Measurements from ENCODE around the gene ACSL6. TPM values are rescaled to one million over a fixed set of nuclear protein-coding genes. Genes with fewer than 3 reads are reported as not detected.
A peak's percentile ranks its signal among the peaks of the same experiment; 100 is the strongest.

Gene ACSL6
- total and polyA plus RNA-seq, 10 donors = 0.76 to 18.4 (median 3.9) TPM

- Histone ChIP-seq H3K4me3 (no peak overlapping the region), H3K9me3 (peaks cover 0 to 17% (median 11%) of the 10 kb centered on the region in 8 donors), H3K4me1 (peaks cover 0 to 13% (median 4%) of the 10 kb centered on the region in 6 donors), H3K27me3 (replicated peaks in 1 of 7) (peaks cover 0 to 5% (median 0%) of the 10 kb centered on the region in 7 donors), H3K36me3 (no peaks in the 10 kb centered on the region), H3K27ac (no peak overlapping the region)
- TF ChIP-seq POLR2AphosphoS5 (IDR thresholded peaks at IDR 0.05) = no peak
- TF ChIP-seq, protein P1, sequence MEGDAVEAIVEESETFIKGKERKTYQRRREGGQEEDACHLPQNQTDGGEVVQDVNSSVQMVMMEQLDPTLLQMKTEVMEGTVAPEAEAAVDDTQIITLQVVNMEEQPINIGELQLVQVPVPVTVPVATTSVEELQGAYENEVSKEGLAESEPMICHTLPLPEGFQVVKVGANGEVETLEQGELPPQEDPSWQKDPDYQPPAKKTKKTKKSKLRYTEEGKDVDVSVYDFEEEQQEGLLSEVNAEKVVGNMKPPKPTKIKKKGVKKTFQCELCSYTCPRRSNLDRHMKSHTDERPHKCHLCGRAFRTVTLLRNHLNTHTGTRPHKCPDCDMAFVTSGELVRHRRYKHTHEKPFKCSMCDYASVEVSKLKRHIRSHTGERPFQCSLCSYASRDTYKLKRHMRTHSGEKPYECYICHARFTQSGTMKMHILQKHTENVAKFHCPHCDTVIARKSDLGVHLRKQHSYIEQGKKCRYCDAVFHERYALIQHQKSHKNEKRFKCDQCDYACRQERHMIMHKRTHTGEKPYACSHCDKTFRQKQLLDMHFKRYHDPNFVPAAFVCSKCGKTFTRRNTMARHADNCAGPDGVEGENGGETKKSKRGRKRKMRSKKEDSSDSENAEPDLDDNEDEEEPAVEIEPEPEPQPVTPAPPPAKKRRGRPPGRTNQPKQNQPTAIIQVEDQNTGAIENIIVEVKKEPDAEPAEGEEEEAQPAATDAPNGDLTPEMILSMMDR (IDR thresholded peaks at IDR 0.05 in 8 of 11, conservative IDR thresholded peaks at IDR 0.05 in 3 of 11) = no peak
- TF ChIP-seq POLR2A (IDR thresholded peaks at IDR 0.05) = no peak
- no peak for DNase-seq
- WGBS, 5 donors = 79 to 92% (median 85%) methylated on average over 4 of the region's 4 CpGs
- intact Hi-C loops (cut with DNase I; ENCODE audit: low total_unique reads) = no loop called here
Measured at GRCh38 chr5:132029609-132030330, 18.3 kb upstream of the ACSL6 start.

DNA sequence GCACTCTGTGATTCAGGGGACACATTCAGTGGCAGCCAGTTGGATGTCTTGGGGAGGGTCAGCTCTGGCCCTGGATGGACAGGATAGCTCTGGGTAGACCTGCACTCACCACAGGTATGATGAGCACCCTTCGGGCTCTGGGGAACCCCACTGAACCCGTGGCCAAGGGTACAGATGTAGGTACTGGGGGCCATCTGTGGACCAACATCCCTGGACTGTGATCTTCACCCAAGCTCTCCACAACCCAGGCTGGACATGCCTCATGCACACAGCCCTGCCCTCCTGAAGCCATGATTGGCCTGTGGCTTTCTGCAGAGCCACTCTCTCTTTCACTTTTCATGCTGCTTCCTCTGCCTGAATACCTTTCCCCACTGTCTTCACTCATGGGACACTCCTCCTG is 15.6 kb upstream of the ACSL6 start:
- peaks cover 0 to 13% (median 4%) of the 10 kb centered on the region in 6 donors for H3K4me1 ChIP-seq
- no peak overlapping the region for H3K4me3 ChIP-seq
- peaks cover 0 to 5% (median 0%) of the 10 kb centered on the region in 7 donors for H3K27me3 ChIP-seq (replicated peaks in 1 of 7)
- TF ChIP-seq, protein P1 (IDR thresholded peaks at IDR 0.05 in 8 of 11, conservative IDR thresholded peaks at IDR 0.05 in 3 of 11) = no peak
- TF ChIP-seq POLR2A (IDR thresholded peaks at IDR 0.05) = no peak
- no peak for TF ChIP-seq POLR2AphosphoS5 (IDR thresholded peaks at IDR 0.05)
- H3K27ac ChIP-seq = no peak overlapping the region
- no peaks in the 10 kb centered on the region for H3K9me3 ChIP-seq
- intact Hi-C loops (cut with DNase I; ENCODE audit: low total_unique reads) = no loop called here
- DNase-seq = no peak
- 75 to 91% (median 81%) methylated on average over 2 of the region's 2 CpGs; no CpG with 5 or more reads in 1 of the 5 donors for WGBS, 5 donors
- H3K36me3 ChIP-seq = no peaks in the 10 kb centered on the region

- H3K9me3 ChIP-seq = no peaks in the 10 kb centered on the region
- H3K27ac ChIP-seq = no peak overlapping the region
- 53 to 86% (median 61%) methylated on average over 5 of the region's 5 CpGs for WGBS, 5 donors
- H3K4me1 ChIP-seq = peaks cover 0 to 13% (median 4%) of the 10 kb centered on the region in 6 donors
- TF ChIP-seq POLR2AphosphoS5 (IDR thresholded peaks at IDR 0.05) (no peak), POLR2A (IDR thresholded peaks at IDR 0.05) (no peak)
- TF ChIP-seq, protein P1 (IDR thresholded peaks at IDR 0.05 in 8 of 11, conservative IDR thresholded peaks at IDR 0.05 in 3 of 11) = no peak
- intact Hi-C loops (cut with DNase I; ENCODE audit: low total_unique reads) = no loop called here
- DNase-seq = peak; percentile 77
- no peaks in the 10 kb centered on the region for H3K36me3 ChIP-seq
- H3K4me3 ChIP-seq = no peak overlapping the region
- H3K27me3 ChIP-seq (replicated peaks in 1 of 7) = peaks cover 0 to 5% (median 0%) of the 10 kb centered on the region in 7 donors
Measured at GRCh38 chr5:132026516-132027008, 15.1 kb upstream of the ACSL6 start.

DNA sequence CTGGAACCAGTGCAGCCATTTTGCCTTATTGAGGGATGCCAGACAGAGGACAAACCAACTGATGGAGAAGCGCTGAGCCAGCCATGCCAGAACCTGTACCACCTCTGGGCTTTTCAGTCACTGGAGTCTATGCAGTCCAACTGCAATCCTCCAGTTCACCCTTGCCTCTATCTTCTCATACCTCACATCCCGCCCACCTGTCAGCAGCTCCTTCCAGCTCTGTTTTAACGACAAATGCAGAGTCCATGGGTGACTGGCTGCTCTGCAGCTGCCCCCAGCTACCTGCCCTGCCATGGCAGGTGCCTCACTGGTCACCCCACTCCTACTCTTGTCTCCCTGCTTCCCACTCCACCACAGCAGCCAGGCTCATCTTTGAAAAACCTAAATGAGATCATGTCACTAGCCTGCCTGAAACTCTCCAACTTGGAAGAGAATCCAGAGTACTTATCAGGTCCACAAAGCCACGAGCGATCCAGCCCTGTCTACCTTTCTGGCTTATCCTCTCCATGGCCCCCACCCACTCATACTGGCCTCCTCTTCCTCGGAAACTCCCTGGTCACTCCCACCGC is 14.0 kb upstream of the ACSL6 start:
- no peak for DNase-seq
- H3K27me3 ChIP-seq (replicated peaks in 1 of 7) = peaks cover 0 to 5% (median 0%) of the 10 kb centered on the region in 7 donors
- peaks cover 0 to 18% (median 4%) of the 10 kb centered on the region in 6 donors for H3K4me1 ChIP-seq
- no peaks in the 10 kb centered on the region for H3K9me3 ChIP-seq
- no peak overlapping the region for H3K4me3 ChIP-seq
- H3K36me3 ChIP-seq = no peaks in the 10 kb centered on the region
- TF ChIP-seq, protein P1 (IDR thresholded peaks at IDR 0.05 in 8 of 11, conservative IDR thresholded peaks at IDR 0.05 in 3 of 11) = no peak
- TF ChIP-seq POLR2A (IDR thresholded peaks at IDR 0.05) = no peak
- no peak overlapping the region for H3K27ac ChIP-seq
- 86 to 93% (median 90%) methylated on average over 7 of the region's 7 CpGs for WGBS, 5 donors
- intact Hi-C loops (cut with DNase I; ENCODE audit: low total_unique reads) = no loop called here

Data from spleen (tissue), 11 donors.